Activated T-helper 9 cell treated with anti-CD3 and anti-CD28 coated beads, Interleukin-2, amount 50 U/mL, for 16 hours (primary cell): ENCODE data around the gene RNF20.
A peak's percentile ranks its signal among the peaks of the same experiment; 100 is the strongest.
"Not testable (repeated sequence)": the region's sequence is repeated elsewhere in the genome, so short reads cannot be mapped to it uniquely, and the experiment has no call there.

Source experiments
- DNase-seq: peaks from one replicate; pipeline ENCODE4 v3.0.0-alpha.2; 2020; ENCODE audit warnings: low read depth

RNF20 gene

GRCh38 chr9:101530076-101530711 lies 3.5 kb upstream of the RNF20 start:
- DNase-seq: peak; percentile 41

- no peak for DNase-seq
Observed at GRCh38 chr9:101536351-101536750, 2.7 kb downstream of the RNF20 start.

- DNase-seq: no peak
Observed at GRCh38 chr9:101536938-101537337, 3.3 kb downstream of the RNF20 start.

GRCh38 chr9:101540069-101540468 lies 6.4 kb downstream of the RNF20 start:
- DNase-seq: no peak

- DNase-seq: no peak
Observed at GRCh38 chr9:101543098-101543735, 9.6 kb downstream of the RNF20 start.

GRCh38 chr9:101549472-101550098 lies 15.9 kb downstream of the RNF20 start:
- not testable (repeated sequence) for DNase-seq

- DNase-seq: no peak
Observed at GRCh38 chr9:101561740-101562139, 28.1 kb downstream of the RNF20 start.

- DNase-seq: no peak
Observed at GRCh38 chr9:101562966-101563365, 29.3 kb downstream of the RNF20 start.

GRCh38 chr9:101564252-101564651 lies 30.6 kb downstream of the RNF20 start:
- no peak for DNase-seq

GRCh38 chr9:101566904-101567724 lies 33.5 kb downstream of the RNF20 start:
- no peak for DNase-seq

GRCh38 chr9:101567725-101568350 lies 34.2 kb downstream of the RNF20 start:
- no peak for DNase-seq

GRCh38 chr9:101569741-101570501 lies 36.3 kb downstream of the RNF20 start:
- DNase-seq: no peak

- no peak for DNase-seq
Observed at GRCh38 chr9:101571114-101571513, 37.5 kb downstream of the RNF20 start.

- DNase-seq: no peak
Observed at GRCh38 chr9:101572316-101572715, 38.7 kb downstream of the RNF20 start.

GRCh38 chr9:101574731-101575333 lies 41.2 kb downstream of the RNF20 start:
- DNase-seq: no peak

- no peak for DNase-seq
Observed at GRCh38 chr9:101578378-101578777, 44.7 kb downstream of the RNF20 start.

GRCh38 chr9:101579711-101580545 lies 46.3 kb downstream of the RNF20 start:
- DNase-seq: no peak

GRCh38 chr9:101582553-101582952 lies 48.9 kb downstream of the RNF20 start:
- no peak for DNase-seq

- no peak for DNase-seq
Observed at GRCh38 chr9:101585740-101586139, 52.1 kb downstream of the RNF20 start.

- DNase-seq: no peak
Observed at GRCh38 chr9:101586651-101587050, 53.0 kb downstream of the RNF20 start.
